ENCODE data around the gene IGFBP3. TPM values are rescaled to one million over a fixed set of nuclear protein-coding genes. Genes with fewer than 3 reads are reported as not detected.

Gene IGFBP3
- total RNA-seq (37.0 TPM), polyA plus RNA-seq (96.0 TPM)
- long read RNA-seq, donor 1, partial matches to known transcripts: 0 of 2 reads
- long read RNA-seq, donor 1, other reads (novel, unspliced or antisense): 0 of 2 reads
- long read RNA-seq, donor 2: 0 reads
- long read RNA-seq, donor 3, transcript IGFBP3-201 (5 exons, 2,262 nt): major isoform, 14 of 14 reads
- long read RNA-seq, donor 3, partial matches to known transcripts: 0 of 14 reads
- long read RNA-seq, donor 3, other reads (novel, unspliced or antisense): 0 of 14 reads
- long read RNA-seq, donor 4, transcript IGFBP3-201 (5 exons, 2,262 nt): major isoform, 10 of 13 reads
- long read RNA-seq, donor 4, partial matches to known transcripts: 0 of 13 reads
- long read RNA-seq, donor 4, other reads (novel, unspliced or antisense): 0 of 13 reads
- long read RNA-seq, donor 5, transcript IGFBP3-201 (5 exons, 2,262 nt): major isoform, 40 of 46 reads
- long read RNA-seq, donor 5, partial matches to known transcripts: 0 of 46 reads
- long read RNA-seq, donor 5, other reads (novel, unspliced or antisense): 0 of 46 reads
- long read RNA-seq, donor 6, transcript IGFBP3-201 (5 exons, 2,262 nt): major isoform, 11 of 14 reads
- long read RNA-seq, donor 6, partial matches to known transcripts: 0 of 14 reads
- long read RNA-seq, donor 6, other reads (novel, unspliced or antisense): 0 of 14 reads
- long read RNA-seq, donor 7, transcript IGFBP3-201 (5 exons, 2,262 nt): major isoform, 20 of 21 reads
- long read RNA-seq, donor 7, partial matches to known transcripts: 0 of 21 reads
- long read RNA-seq, donor 7, other reads (novel, unspliced or antisense): 0 of 21 reads
- long read RNA-seq, donor 8, transcript IGFBP3-201 (5 exons, 2,262 nt): major isoform, 9 of 11 reads
- long read RNA-seq, donor 8, partial matches to known transcripts: 0 of 11 reads
- long read RNA-seq, donor 8, other reads (novel, unspliced or antisense): 0 of 11 reads
- long read RNA-seq, donor 9, transcript IGFBP3-201 (5 exons, 2,262 nt): major isoform, 10 of 10 reads
- long read RNA-seq, donor 9, partial matches to known transcripts: 0 of 10 reads
- long read RNA-seq, donor 9, other reads (novel, unspliced or antisense): 0 of 10 reads
- long read RNA-seq, donor 10, transcript IGFBP3-208 (2 exons, 574 nt): minor isoform, 7 of 45 reads
- long read RNA-seq, donor 10, transcript IGFBP3-201 (5 exons, 2,262 nt): major isoform, 31 of 45 reads
- long read RNA-seq, donor 10, partial matches to known transcripts: 5 of 45 reads
- long read RNA-seq, donor 10, other reads (novel, unspliced or antisense): 0 of 45 reads

- Histone ChIP-seq H3K4me1 (ENCODE audit: control insufficient read depth in 2 of 2, insufficient read depth in 2 of 2, low read length in 2 of 2) (peaks cover 0 to 7% of the 10 kb centered on the region in 2 donors), H3K4me3 (ENCODE audit: low read length in 2 of 2) (peak within 1 kb of the TSS in 1 of 2 donors; percentile 33), H3K36me3 (ENCODE audit: control insufficient read depth in 2 of 2, insufficient read depth in 2 of 2, low read length in 1 of 2) (no peaks in the 10 kb centered on the region), H3K9me3 (ENCODE audit: control insufficient read depth in 2 of 2, insufficient read depth in 1 of 2, low read length in 1 of 2) (no peaks in the 10 kb centered on the region), H3K27ac (ENCODE audit: low read depth in 1 of 2, low read length in 1 of 2) (no peak within 1 kb of the TSS), H3K27me3 (ENCODE audit: control insufficient read depth in 2 of 2, insufficient read depth in 1 of 2, low read length in 1 of 2) (peaks cover 41 to 69% of the 10 kb centered on the region in 2 donors)
- 2% methylated on average over 111 of the region's 111 CpGs for WGBS
- DNase-seq (ENCODE audit: low read depth in 6 of 9, low spot score in 9 of 9): peak in 2 of 9 donors; percentile 23 to 31
Observed at GRCh38 chr7:45920502-45921380, at the start of gene IGFBP3. TSS of gene IGFBP3 (minus strand) at chr7:45921272. CDS start at chr7:45921140, 132 bp downstream.

- Histone ChIP-seq H3K27me3 (ENCODE audit: control insufficient read depth in 2 of 2, insufficient read depth in 1 of 2, low read length in 1 of 2) (no peaks in the 10 kb centered on the region), H3K27ac (ENCODE audit: low read depth in 1 of 2, low read length in 1 of 2) (no peak overlapping the region), H3K4me1 (ENCODE audit: control insufficient read depth in 2 of 2, insufficient read depth in 2 of 2, low read length in 2 of 2) (no peaks in the 10 kb centered on the region), H3K9me3 (ENCODE audit: control insufficient read depth in 2 of 2, insufficient read depth in 1 of 2, low read length in 1 of 2) (no peaks in the 10 kb centered on the region), H3K36me3 (ENCODE audit: control insufficient read depth in 2 of 2, insufficient read depth in 2 of 2, low read length in 1 of 2) (no peaks in the 10 kb centered on the region), H3K4me3 (ENCODE audit: low read length in 2 of 2) (no peak overlapping the region)
- DNase-seq (ENCODE audit: low read depth in 6 of 9, low spot score in 9 of 9): no peak
- WGBS: 81% methylated on average over 2 of the region's 2 CpGs
Observed at GRCh38 chr7:45970454-45970853, 49.4 kb upstream of the IGFBP3 start.

GRCh38 chr7:45969940-45970339, 48.9 kb upstream of the IGFBP3 start:
- no peak for DNase-seq (ENCODE audit: low read depth in 6 of 9, low spot score in 9 of 9)
- WGBS: 81% methylated on average over 5 of the region's 5 CpGs

GRCh38 chr7:45968856-45969541, 47.9 kb upstream of the IGFBP3 start:
- 89% methylated on average over 10 of the region's 10 CpGs for WGBS
- no peaks in the 10 kb centered on the region for H3K9me3 ChIP-seq (ENCODE audit: control insufficient read depth in 2 of 2, insufficient read depth in 1 of 2, low read length in 1 of 2)
- DNase-seq (ENCODE audit: low read depth in 6 of 9, low spot score in 9 of 9): no peak
- H3K27me3 ChIP-seq (ENCODE audit: control insufficient read depth in 2 of 2, insufficient read depth in 1 of 2, low read length in 1 of 2): no peaks in the 10 kb centered on the region
- no peak overlapping the region for H3K4me3 ChIP-seq (ENCODE audit: low read length in 2 of 2)
- H3K27ac ChIP-seq (ENCODE audit: low read depth in 1 of 2, low read length in 1 of 2): no peak overlapping the region
- H3K36me3 ChIP-seq (ENCODE audit: control insufficient read depth in 2 of 2, insufficient read depth in 2 of 2, low read length in 1 of 2): no peaks in the 10 kb centered on the region
- no peaks in the 10 kb centered on the region for H3K4me1 ChIP-seq (ENCODE audit: control insufficient read depth in 2 of 2, insufficient read depth in 2 of 2, low read length in 2 of 2)

More at GRCh38 chr7:45969940-45970339, 48.9 kb upstream of the IGFBP3 start:
- Histone ChIP-seq H3K36me3 (ENCODE audit: control insufficient read depth in 2 of 2, insufficient read depth in 2 of 2, low read length in 1 of 2) (no peaks in the 10 kb centered on the region), H3K27me3 (ENCODE audit: control insufficient read depth in 2 of 2, insufficient read depth in 1 of 2, low read length in 1 of 2) (no peaks in the 10 kb centered on the region), H3K4me1 (ENCODE audit: control insufficient read depth in 2 of 2, insufficient read depth in 2 of 2, low read length in 2 of 2) (no peaks in the 10 kb centered on the region), H3K27ac (ENCODE audit: low read depth in 1 of 2, low read length in 1 of 2) (no peak overlapping the region), H3K4me3 (ENCODE audit: low read length in 2 of 2) (no peak overlapping the region), H3K9me3 (ENCODE audit: control insufficient read depth in 2 of 2, insufficient read depth in 1 of 2, low read length in 1 of 2) (no peaks in the 10 kb centered on the region)

- Histone ChIP-seq H3K36me3 (ENCODE audit: control insufficient read depth in 2 of 2, insufficient read depth in 2 of 2, low read length in 1 of 2) (no peaks in the 10 kb centered on the region), H3K27me3 (ENCODE audit: control insufficient read depth in 2 of 2, insufficient read depth in 1 of 2, low read length in 1 of 2) (no peaks in the 10 kb centered on the region), H3K4me1 (ENCODE audit: control insufficient read depth in 2 of 2, insufficient read depth in 2 of 2, low read length in 2 of 2) (no peaks in the 10 kb centered on the region), H3K4me3 (ENCODE audit: low read length in 2 of 2) (no peak overlapping the region), H3K9me3 (ENCODE audit: control insufficient read depth in 2 of 2, insufficient read depth in 1 of 2, low read length in 1 of 2) (no peaks in the 10 kb centered on the region), H3K27ac (ENCODE audit: low read depth in 1 of 2, low read length in 1 of 2) (no peak overlapping the region)
- 82% methylated on average over 7 of the region's 7 CpGs for WGBS
- no peak for DNase-seq (ENCODE audit: low read depth in 6 of 9, low spot score in 9 of 9)
Observed at GRCh38 chr7:45968312-45968711, 47.2 kb upstream of the IGFBP3 start.

GRCh38 chr7:45967591-45968157, 46.6 kb upstream of the IGFBP3 start:
- no peak for DNase-seq (ENCODE audit: low read depth in 6 of 9, low spot score in 9 of 9)
- WGBS: 86% methylated on average over 5 of the region's 5 CpGs
- H3K27me3 ChIP-seq (ENCODE audit: control insufficient read depth in 2 of 2, insufficient read depth in 1 of 2, low read length in 1 of 2): no peaks in the 10 kb centered on the region

GRCh38 chr7:45962861-45963260, 41.8 kb upstream of the IGFBP3 start:
- no peak for DNase-seq (ENCODE audit: low read depth in 6 of 9, low spot score in 9 of 9)
- Histone ChIP-seq H3K27ac (ENCODE audit: low read depth in 1 of 2, low read length in 1 of 2) (no peak overlapping the region), H3K4me3 (ENCODE audit: low read length in 2 of 2) (no peak overlapping the region), H3K27me3 (ENCODE audit: control insufficient read depth in 2 of 2, insufficient read depth in 1 of 2, low read length in 1 of 2) (no peaks in the 10 kb centered on the region), H3K36me3 (ENCODE audit: control insufficient read depth in 2 of 2, insufficient read depth in 2 of 2, low read length in 1 of 2) (no peaks in the 10 kb centered on the region), H3K4me1 (ENCODE audit: control insufficient read depth in 2 of 2, insufficient read depth in 2 of 2, low read length in 2 of 2) (no peaks in the 10 kb centered on the region), H3K9me3 (ENCODE audit: control insufficient read depth in 2 of 2, insufficient read depth in 1 of 2, low read length in 1 of 2) (no peaks in the 10 kb centered on the region)
- 98% methylated on average over 6 of the region's 6 CpGs for WGBS

More at GRCh38 chr7:45967591-45968157, 46.6 kb upstream of the IGFBP3 start:
- H3K4me3 ChIP-seq (ENCODE audit: low read length in 2 of 2): no peak overlapping the region
- H3K27ac ChIP-seq (ENCODE audit: low read depth in 1 of 2, low read length in 1 of 2): no peak overlapping the region
- H3K9me3 ChIP-seq (ENCODE audit: control insufficient read depth in 2 of 2, insufficient read depth in 1 of 2, low read length in 1 of 2): no peaks in the 10 kb centered on the region
- no peaks in the 10 kb centered on the region for H3K36me3 ChIP-seq (ENCODE audit: control insufficient read depth in 2 of 2, insufficient read depth in 2 of 2, low read length in 1 of 2)
- no peaks in the 10 kb centered on the region for H3K4me1 ChIP-seq (ENCODE audit: control insufficient read depth in 2 of 2, insufficient read depth in 2 of 2, low read length in 2 of 2)
